Uterus (tissue), 4 donors: ENCODE data around the gene CNTN2. TPM values are rescaled to one million over a fixed set of nuclear protein-coding genes. Genes with fewer than 3 reads are reported as not detected.

ENCODE experiments used
- DNase-seq, 2 donors: peaks; one replicate each; pipeline ENCODE4 v3.0.0-alpha.2; 2019 to 2020
- H3K27ac ChIP-seq, 2 donors: fragments of 200-600 bp; sonication (generic); 1 replicate in 1 of 2; 2 replicates in 1 of 2; pipeline ENCODE4 v1.5.1; 2016 to 2018
- H3K27me3 ChIP-seq, 2 donors: fragments of 200-600 bp; sonication (generic); one replicate each; pipeline ENCODE4 v1.5.1; 2018 to 2019; ENCODE audit warnings: control low read depth in 1 of 2
- H3K36me3 ChIP-seq, 2 donors: fragments of 200-600 bp; sonication (generic); one replicate each; pipeline ENCODE4 v1.5.1; 2019; ENCODE audit warnings: control low read depth in 1 of 2
- H3K4me1 ChIP-seq, 2 donors: fragments of 200-600 bp; sonication (generic); one replicate each; pipeline ENCODE4 v1.5.1; 2018 to 2019; ENCODE audit warnings: control low read depth in 1 of 2
- H3K4me3 ChIP-seq, 2 donors: fragments of 200-600 bp; sonication (generic); 1 replicate in 1 of 2; 2 replicates in 1 of 2; pipeline ENCODE4 v1.5.1; 2018 to 2019; ENCODE audit warnings: mild to moderate bottlenecking in 1 of 2
- H3K9me3 ChIP-seq, 2 donors: fragments of 200-600 bp; sonication (generic); one replicate each; pipeline ENCODE4 v1.5.1; 2019; ENCODE audit warnings: control low read depth in 1 of 2
- POLR2A ChIP-seq, 2 donors: fragments of 450-650 bp; IDR thresholded peaks; one replicate each; pipeline ENCODE4 v1.6.1; 2016; ENCODE audit warnings: antibody characterized with exemption in 2 of 2, mild to moderate bottlenecking in 1 of 2, moderate library complexity in 1 of 2
- intact Hi-C: fragments of 100-400 bp; cut with DNase I; formaldehyde crosslinking; loops from one replicate; pipeline ENCODE4 v1.15.1; 2023; ENCODE audit warnings: low total_unique reads
- total RNA-seq, 4 donors: library from RNA; depleted of rRNA in 3 of 4; stranded (reverse); fragments of >200 nt in 3 of 4; gene quantifications; one replicate each; pipeline versions ENCODE4 v1.1.0 to v1.2.4, GENCODE V29; 2014 to 2023
- TF ChIP-seq, protein P1 (sequence below), 4 experiments: fragments of 200-600 bp in 2 of 4; fragments of 450-650 bp in 2 of 4; sonication (generic) in 2 of 4; IDR thresholded peaks; one replicate each; pipeline ENCODE4 v1.5.1; 2016 to 2019; ENCODE audit warnings: antibody characterized with exemption in 4 of 4, mild to moderate bottlenecking in 2 of 4, moderate library complexity in 1 of 4
- donor health status: DM: yes; HTN: yes; CAD: no.

CNTN2 gene, protein sequence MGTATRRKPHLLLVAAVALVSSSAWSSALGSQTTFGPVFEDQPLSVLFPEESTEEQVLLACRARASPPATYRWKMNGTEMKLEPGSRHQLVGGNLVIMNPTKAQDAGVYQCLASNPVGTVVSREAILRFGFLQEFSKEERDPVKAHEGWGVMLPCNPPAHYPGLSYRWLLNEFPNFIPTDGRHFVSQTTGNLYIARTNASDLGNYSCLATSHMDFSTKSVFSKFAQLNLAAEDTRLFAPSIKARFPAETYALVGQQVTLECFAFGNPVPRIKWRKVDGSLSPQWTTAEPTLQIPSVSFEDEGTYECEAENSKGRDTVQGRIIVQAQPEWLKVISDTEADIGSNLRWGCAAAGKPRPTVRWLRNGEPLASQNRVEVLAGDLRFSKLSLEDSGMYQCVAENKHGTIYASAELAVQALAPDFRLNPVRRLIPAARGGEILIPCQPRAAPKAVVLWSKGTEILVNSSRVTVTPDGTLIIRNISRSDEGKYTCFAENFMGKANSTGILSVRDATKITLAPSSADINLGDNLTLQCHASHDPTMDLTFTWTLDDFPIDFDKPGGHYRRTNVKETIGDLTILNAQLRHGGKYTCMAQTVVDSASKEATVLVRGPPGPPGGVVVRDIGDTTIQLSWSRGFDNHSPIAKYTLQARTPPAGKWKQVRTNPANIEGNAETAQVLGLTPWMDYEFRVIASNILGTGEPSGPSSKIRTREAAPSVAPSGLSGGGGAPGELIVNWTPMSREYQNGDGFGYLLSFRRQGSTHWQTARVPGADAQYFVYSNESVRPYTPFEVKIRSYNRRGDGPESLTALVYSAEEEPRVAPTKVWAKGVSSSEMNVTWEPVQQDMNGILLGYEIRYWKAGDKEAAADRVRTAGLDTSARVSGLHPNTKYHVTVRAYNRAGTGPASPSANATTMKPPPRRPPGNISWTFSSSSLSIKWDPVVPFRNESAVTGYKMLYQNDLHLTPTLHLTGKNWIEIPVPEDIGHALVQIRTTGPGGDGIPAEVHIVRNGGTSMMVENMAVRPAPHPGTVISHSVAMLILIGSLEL
- 1 to 10 TPM in 1 of 4 donors, not detected in 3; 3.0 TPM for total RNA-seq

DNA sequence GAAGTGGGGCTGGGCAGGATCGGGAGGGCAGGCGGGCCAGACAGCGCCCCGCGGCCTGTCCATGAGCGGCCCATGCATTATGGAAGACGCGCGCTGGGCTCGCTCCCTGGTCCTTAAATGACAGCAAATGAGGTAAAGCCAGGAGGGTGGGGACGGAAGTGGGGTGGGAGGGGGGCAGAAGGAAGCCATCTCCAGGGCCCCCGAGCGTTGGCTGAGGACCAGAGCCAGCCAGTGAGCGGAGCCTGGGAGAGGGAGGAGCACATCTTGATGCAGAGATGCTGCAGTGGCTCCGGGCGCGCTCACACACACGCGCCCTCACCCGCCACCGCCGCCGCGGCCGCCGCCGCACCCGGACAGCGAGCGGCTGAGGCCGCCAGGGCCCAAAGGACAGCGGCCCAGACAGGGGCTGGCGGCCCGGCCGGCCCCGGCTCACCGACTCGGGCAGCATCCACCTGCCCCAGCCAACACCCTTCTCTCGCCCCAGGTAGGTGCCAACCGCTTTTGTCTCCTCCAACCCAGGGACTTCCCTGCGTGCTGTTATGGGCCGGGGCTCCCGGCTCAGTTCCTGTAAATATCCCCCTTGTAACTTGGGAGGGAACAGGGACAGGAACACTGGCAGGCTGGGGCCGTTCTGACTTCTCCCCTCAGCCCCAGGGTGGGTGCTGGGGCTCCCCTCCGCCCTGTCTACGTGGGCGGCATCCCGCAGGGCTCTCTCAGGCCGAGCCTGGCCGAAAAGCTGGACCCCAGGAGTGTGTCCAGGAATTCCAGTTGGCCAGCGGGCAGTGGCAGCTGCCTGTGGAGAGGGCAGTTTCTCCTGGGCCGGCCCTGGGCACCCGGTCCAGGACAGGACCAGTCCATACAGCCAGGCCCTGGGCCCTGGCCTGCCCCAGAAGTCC is at the start of gene CNTN2:
Gene CNTN2 (plus strand): TSS at position 302 of the 896 bp plus-strand sequence. CDS start 9,974 bp downstream, outside the sequence.
- no peaks in the 10 kb centered on the region for H3K9me3 ChIP-seq
- no peak within 1 kb of the TSS for H3K27ac ChIP-seq
- no peaks in the 10 kb centered on the region for H3K27me3 ChIP-seq
- intact Hi-C loops: no loop called here
- DNase-seq: no peak
- H3K36me3 ChIP-seq: no peaks in the 10 kb centered on the region
- TF ChIP-seq, protein P1, sequence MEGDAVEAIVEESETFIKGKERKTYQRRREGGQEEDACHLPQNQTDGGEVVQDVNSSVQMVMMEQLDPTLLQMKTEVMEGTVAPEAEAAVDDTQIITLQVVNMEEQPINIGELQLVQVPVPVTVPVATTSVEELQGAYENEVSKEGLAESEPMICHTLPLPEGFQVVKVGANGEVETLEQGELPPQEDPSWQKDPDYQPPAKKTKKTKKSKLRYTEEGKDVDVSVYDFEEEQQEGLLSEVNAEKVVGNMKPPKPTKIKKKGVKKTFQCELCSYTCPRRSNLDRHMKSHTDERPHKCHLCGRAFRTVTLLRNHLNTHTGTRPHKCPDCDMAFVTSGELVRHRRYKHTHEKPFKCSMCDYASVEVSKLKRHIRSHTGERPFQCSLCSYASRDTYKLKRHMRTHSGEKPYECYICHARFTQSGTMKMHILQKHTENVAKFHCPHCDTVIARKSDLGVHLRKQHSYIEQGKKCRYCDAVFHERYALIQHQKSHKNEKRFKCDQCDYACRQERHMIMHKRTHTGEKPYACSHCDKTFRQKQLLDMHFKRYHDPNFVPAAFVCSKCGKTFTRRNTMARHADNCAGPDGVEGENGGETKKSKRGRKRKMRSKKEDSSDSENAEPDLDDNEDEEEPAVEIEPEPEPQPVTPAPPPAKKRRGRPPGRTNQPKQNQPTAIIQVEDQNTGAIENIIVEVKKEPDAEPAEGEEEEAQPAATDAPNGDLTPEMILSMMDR (IDR thresholded peaks at IDR 0.05): no peak
- TF ChIP-seq POLR2A (IDR thresholded peaks at IDR 0.05): no peak
- H3K4me1 ChIP-seq: peaks cover 0 to 4% of the 10 kb centered on the region in 2 donors
- no peak within 1 kb of the TSS for H3K4me3 ChIP-seq

DNA sequence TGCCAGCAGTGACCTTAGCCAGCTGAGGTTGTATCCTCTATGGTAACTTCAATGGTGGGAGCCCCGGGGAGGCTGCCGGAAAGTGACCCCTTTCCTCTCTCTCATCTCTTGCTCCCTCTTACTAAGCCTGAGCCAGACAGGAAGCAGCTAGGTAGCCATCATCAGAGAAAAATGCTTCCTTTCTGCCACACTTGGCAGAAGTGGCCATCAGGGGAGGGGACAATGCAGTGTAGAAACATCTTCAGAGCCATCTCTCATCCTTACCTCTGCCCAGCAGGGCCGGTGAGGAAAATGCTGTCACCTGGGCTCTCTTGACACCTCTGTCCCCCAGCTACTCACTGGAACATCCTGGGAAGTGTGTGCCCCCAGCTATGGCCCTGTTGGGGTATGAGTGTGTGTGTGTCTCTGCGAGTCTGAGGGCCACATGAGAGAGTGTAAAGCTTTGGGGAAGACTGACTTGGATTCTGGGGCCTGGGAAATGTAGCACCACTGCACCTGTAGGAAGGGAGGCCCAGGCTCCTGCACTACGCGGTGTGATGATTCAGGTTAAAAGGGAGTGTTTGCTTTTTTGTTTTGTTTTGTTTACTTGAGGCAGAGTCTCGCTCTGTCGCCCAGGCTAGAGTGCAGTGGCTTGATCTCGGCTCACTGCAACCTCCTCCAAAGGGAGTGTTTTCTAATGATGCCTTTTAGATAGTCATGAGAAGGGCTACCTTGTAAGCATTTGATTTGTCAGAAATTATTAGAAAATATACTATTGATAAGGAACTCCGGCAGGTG is 48.7 kb upstream of the CNTN2 start:
- H3K27me3 ChIP-seq: no peaks in the 10 kb centered on the region
- DNase-seq: no peak
- intact Hi-C loops: no loop called here
- H3K9me3 ChIP-seq: no peaks in the 10 kb centered on the region
- no peaks in the 10 kb centered on the region for H3K36me3 ChIP-seq
- H3K4me1 ChIP-seq: no peaks in the 10 kb centered on the region
- TF ChIP-seq POLR2A (IDR thresholded peaks at IDR 0.05): no peak
- TF ChIP-seq, protein P1 (IDR thresholded peaks at IDR 0.05): no peak
- no peak overlapping the region for H3K4me3 ChIP-seq
- peak overlapping the region in 1 of 2 donors; percentile 26 for H3K27ac ChIP-seq

DNA sequence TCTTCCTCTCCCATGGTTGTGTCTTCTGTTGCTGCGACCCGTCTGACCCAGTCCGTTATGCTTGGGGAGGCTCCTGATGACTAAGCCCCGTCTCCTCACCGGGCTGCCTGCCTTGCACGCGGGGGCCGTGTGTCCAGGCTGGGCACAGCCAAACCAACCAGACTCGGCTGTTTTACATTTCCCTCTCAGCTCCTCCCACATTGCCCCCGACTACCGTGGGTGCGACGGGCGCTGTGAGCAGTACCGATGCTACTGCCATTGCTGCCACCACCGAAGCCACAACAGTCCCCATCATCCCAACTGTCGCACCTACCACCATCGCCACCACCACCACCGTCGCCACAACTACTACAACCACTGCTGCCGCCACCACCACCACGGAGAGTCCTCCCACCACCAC is 46.0 kb upstream of the CNTN2 start:
- DNase-seq: peak; percentile 29 to 53
- Histone ChIP-seq H3K4me1 (no peaks in the 10 kb centered on the region), H3K27me3 (no peaks in the 10 kb centered on the region), H3K36me3 (no peaks in the 10 kb centered on the region), H3K27ac (peak overlapping the region; percentile 59 to 61), H3K9me3 (no peaks in the 10 kb centered on the region), H3K4me3 (no peak overlapping the region)
- TF ChIP-seq POLR2A (IDR thresholded peaks at IDR 0.05): no peak
- TF ChIP-seq, protein P1 (IDR thresholded peaks at IDR 0.05): no peak
- intact Hi-C loops: no loop called here

DNA sequence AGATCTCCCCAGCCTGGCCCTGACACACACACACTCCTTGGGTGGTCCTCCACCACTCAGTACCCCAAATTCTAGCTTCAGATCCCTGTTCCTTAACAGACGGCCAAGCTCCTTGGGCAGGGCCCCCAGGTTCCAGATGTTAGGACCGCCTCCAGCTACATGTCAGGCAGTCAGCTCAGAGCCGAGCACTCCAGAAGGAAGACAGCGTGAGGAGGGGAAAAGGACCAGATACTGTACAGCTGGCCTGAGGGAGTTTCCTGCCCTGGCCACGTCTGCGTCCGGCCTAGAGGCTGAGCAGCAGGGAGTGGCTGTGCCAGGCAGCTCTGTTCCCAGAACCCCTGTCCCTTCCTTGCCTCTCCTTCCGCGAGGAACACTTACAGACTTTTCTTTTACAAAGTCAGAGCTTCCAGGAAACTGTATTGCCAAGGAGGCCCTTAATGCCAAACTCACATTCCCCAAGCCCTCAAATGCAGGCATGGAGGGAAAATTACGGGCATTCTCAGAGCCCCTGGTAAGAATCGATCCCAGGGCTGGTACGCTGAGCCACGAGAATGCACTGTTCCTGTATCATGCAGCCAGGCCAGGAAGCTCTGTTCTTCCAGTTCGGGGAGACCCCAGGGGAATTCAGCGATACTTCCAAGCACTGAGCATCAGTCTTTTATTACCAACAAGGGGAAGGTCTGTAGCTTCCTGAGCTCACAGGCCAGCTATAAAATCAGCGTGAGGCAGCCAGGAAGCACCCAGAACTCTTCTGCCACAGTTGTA is 45.2 kb upstream of the CNTN2 start:
- Histone ChIP-seq H3K27me3 (no peaks in the 10 kb centered on the region), H3K9me3 (no peaks in the 10 kb centered on the region), H3K4me1 (no peaks in the 10 kb centered on the region), H3K36me3 (no peaks in the 10 kb centered on the region), H3K27ac (peak overlapping the region; percentile 59 to 61), H3K4me3 (no peak overlapping the region)
- peak in 1 of 2 donors; percentile 55 for DNase-seq
- intact Hi-C loops: no loop called here
- TF ChIP-seq, protein P1 (IDR thresholded peaks at IDR 0.05): no peak
- no peak for TF ChIP-seq POLR2A (IDR thresholded peaks at IDR 0.05)
